H54 (cell line): ENCODE measurements around the gene LRTM1.

Experiments used
- DNase-seq: peaks from one replicate; pipeline ENCODE4 v3.0.0; 2011; ENCODE audit warnings: low spot score, mixed read lengths; ENCODE audit not compliant: insufficient read length
- FAIRE-seq: peaks from 3 replicates; lab custom pipeline; 2011; peaks lifted over from hg19 to GRCh38; lab: Jason Lieb, UNC
- POLR2A ChIP-seq: IDR thresholded peaks from 2 replicates; pipeline ENCODE4 v1.6.1; 2011; ENCODE audit warnings: low read depth, mild to moderate bottlenecking, low read length

The LRTM1 gene

DNA sequence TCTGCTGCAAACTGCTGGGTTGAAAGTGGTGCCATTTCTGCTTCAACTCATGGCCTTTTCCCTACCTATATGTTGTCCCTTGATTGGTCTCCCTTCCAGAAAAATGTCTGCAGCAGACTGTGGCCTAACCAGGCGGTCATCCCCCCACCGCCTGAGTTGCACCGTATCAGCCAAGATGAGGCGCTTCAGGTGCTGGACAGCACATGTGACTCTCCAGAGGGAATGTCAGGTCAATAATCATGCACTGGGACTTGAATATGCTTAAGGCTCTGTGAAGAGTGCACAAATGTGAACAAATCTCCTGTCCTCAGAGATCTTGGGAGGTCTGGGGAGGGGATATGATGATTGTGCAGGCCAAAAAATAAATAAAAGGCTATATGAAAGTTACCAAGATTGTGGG is 32.2 kb downstream of the LRTM1 start:
- FAIRE-seq = no peak
- no peak for TF ChIP-seq POLR2A

GRCh38 chr3:54892168-54892567 is 35.7 kb downstream of the LRTM1 start:
- DNase-seq (no peak), FAIRE-seq (no peak)
- TF ChIP-seq POLR2A = no peak

More for the DNA sequence above, 32.2 kb downstream of the LRTM1 start:
- no peak for DNase-seq

- peak; percentile 66 for FAIRE-seq
- DNase-seq = peak; percentile 90
- no peak for TF ChIP-seq POLR2A
Observed at GRCh38 chr3:54891540-54891897, 36.3 kb downstream of the LRTM1 start.

- no peak for FAIRE-seq
- no peak for DNase-seq
- TF ChIP-seq POLR2A = no peak
Observed at GRCh38 chr3:54889731-54890130, 38.1 kb downstream of the LRTM1 start.

DNA sequence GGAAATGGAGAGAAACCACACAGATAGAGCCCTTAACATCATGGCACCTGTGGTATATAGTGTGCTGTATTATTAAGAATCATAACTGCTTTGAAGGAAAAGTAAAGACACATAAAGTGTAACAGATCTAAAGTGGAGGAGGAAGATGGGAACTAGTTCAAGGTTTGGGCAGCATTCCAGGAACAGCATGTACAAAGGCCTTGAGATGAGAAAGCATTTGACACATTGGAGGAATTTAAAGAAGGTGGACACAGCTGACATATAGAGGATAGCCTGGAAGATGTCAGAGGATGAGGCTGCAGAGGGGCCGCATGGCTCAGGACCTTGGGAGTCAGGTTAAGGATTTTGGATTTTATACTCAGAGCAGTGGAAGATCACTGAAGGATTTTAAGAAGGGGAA is 39.0 kb downstream of the LRTM1 start:
- FAIRE-seq = no peak
- no peak for TF ChIP-seq POLR2A
- DNase-seq = no peak

- FAIRE-seq = no peak
- TF ChIP-seq POLR2A = no peak
- DNase-seq = no peak
Observed at GRCh38 chr3:54888162-54888561, 39.7 kb downstream of the LRTM1 start.

DNA sequence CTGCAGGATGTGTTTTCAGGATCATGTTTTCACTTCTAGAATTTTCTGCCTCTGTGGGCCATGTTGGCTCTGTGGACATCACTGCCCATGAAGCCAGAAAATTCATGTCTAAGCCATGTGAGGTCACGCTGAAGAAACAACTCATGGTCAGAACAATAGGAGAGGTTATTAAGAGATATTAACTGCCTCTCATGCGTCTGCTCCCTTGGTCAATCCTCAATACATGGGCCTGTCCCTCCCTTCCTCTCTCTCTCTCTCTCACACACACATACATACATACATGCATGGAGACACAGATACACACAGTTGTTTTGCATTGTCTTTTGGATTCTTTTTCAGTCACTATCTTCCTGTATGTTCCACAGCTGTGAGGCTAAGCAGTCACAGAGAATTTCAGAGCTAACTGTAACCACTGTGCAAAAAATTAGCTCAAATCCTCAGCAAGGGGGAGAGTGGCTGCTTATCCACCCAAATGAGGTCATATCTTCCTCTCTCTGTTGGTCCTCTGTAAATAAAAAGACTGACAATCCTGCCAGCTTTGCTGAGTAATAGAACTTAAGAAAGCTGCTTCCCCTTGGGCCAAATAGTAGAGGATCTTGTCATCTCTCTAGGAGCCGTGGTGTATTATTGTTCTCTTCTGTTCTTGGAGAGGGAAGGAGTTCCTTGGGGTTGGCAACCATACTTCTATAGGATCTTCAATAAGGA is 45.6 kb downstream of the LRTM1 start:
- DNase-seq (peak; percentile 48), FAIRE-seq (no peak)
- no peak for TF ChIP-seq POLR2A

DNA sequence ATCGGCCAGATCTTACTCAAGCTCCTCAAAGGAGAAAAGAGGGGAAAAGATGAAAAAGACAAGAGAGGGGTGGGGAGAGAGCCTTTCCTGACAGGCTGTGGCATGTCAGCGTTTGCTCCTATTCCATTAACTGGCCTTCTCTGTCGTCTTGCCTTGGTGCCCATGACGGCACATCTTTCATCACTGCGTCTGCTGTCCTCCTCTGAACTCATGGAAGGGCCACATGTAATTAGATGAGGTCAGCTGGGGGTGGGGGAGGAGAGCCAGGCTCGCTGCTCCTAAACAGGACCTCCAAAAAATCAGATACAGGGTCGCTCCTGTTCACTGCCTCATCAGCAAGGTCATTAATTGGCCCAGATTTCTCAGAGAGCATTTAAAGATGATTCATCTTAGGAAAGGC is 49.7 kb downstream of the LRTM1 start:
- no peak for DNase-seq
- FAIRE-seq = no peak
- TF ChIP-seq POLR2A = no peak

DNA sequence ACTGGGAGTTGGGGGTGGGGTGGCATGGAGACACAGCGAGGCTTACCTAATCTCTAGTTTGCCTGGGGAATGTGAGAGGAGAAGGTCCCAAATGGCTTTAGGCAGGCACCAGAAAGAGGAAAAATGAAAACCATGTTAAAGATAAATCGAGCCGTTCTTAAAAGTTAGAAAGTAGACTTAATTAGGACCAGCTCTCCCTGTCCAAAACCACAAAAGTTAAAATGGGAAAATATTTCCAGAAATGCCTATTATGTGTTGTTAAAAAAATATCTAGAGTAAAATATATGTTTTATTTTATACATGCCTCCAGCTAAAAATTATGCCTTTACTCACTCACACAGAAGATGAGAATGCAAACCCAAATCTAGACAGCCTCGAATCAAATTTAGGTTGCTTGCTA is 50.1 kb downstream of the LRTM1 start:
- DNase-seq (no peak), FAIRE-seq (no peak)
- no peak for TF ChIP-seq POLR2A

- FAIRE-seq (no peak), DNase-seq (no peak)
- TF ChIP-seq POLR2A = no peak
Observed at GRCh38 chr3:54876694-54877093, 51.2 kb downstream of the LRTM1 start.

DNA sequence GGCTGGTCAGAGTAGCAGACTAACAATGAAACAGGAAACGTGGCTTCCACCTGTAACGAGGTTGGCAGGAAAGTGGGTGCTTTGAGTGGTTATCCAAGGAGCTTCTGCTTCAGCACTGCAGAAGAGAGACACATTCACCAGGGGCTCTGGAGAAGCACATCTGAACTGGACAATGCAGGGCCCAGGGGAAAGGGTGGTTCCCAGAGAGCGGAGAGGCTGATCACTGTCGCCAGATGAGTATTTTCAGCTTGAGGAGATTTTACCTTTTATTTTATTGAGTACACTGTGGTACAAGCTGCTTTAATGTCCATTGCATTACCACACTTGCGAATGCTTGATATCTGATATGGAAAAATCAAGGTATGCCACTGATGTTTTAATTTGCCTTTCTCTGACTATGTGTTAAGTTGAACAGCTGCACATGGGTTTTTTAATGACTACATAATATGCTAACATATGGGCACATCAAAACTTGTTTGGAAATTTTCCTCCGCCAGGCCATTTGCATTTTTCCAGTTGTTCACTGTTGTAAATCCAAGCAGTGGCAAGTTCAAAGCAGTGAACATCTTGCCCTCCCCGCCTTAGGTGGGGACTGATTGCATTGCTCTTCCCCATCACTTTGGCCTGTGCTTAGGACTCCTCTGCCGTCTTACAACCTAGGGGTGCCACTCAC is 52.1 kb downstream of the LRTM1 start:
- TF ChIP-seq POLR2A = no peak
- no peak for DNase-seq
- FAIRE-seq = no peak

- FAIRE-seq (no peak), DNase-seq (no peak)
- TF ChIP-seq POLR2A = no peak
Observed at GRCh38 chr3:54874816-54875556, 52.9 kb downstream of the LRTM1 start.

GRCh38 chr3:54873059-54874010 is 54.5 kb downstream of the LRTM1 start:
- DNase-seq (no peak), FAIRE-seq (no peak)
- TF ChIP-seq POLR2A = no peak
